GM13976 (cell line): ENCODE data around the gene NOP56.

ENCODE experiments used
- DNase-seq: peaks from one replicate; pipeline ENCODE4 v3.0.0; 2012; ENCODE audit warnings: low spot score
- in situ Hi-C: fragments of 300-500 bp; cut with MboI; formaldehyde crosslinking; loops from one replicate; pipeline ENCODE4 v1.12.0; 2022; ENCODE audit warnings: low sequenced_read_pairs, mixed read lengths, inconsistent platforms; ENCODE audit not compliant: unreplicated experiment
- TF ChIP-seq, protein P1 (sequence below): IDR thresholded peaks from 2 replicates; pipeline ENCODE4 v1.5.1; 2012; ENCODE audit warnings: borderline replicate concordance, mild to moderate bottlenecking; ENCODE audit not compliant: insufficient read depth; ENCODE audit errors: extremely low read depth, missing control alignments, control extremely low read depth

The NOP56 gene

DNA sequence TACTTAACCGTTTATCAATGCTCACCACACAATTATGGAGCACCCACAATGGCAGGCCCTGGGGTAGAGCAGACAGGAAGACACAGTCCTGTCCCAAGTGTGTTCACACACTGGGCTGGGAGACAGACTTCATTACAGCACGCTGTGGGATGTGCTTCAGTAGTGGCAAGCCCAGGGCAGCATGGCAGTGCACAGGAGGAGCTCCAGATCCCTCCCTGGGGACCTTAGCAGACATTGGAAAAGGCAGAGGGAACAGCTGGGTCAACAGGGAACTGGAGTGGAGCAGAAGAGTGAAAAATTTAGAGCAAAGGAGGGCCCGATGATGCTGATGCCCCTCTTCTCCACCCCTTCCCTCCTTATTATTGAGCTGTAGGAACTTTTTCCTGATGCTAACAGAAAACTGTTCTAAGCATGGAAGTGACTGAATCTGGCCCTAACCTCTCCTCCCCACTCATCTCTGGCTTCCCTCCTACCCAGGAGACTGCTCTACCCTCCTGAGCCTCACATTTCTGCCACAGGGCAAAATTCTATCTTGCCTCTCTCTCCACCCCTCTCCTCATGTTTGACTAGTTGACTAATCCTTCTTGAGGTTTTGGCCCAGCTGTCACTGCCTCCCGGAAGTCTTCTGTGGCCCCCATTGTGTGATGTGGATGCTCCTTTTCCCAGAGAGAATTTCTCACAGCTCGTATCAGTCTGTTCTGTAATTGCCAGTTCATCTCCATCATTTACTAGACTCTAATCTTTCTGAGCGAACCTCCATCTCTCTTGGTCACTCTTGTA, 41.3 kb upstream of the NOP56 start:
- in situ Hi-C loops, result no loop called here
- TF ChIP-seq, protein P1, sequence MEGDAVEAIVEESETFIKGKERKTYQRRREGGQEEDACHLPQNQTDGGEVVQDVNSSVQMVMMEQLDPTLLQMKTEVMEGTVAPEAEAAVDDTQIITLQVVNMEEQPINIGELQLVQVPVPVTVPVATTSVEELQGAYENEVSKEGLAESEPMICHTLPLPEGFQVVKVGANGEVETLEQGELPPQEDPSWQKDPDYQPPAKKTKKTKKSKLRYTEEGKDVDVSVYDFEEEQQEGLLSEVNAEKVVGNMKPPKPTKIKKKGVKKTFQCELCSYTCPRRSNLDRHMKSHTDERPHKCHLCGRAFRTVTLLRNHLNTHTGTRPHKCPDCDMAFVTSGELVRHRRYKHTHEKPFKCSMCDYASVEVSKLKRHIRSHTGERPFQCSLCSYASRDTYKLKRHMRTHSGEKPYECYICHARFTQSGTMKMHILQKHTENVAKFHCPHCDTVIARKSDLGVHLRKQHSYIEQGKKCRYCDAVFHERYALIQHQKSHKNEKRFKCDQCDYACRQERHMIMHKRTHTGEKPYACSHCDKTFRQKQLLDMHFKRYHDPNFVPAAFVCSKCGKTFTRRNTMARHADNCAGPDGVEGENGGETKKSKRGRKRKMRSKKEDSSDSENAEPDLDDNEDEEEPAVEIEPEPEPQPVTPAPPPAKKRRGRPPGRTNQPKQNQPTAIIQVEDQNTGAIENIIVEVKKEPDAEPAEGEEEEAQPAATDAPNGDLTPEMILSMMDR, result no peak
- no peak for DNase-seq

- TF ChIP-seq, protein P1, result no peak
- in situ Hi-C loops, result no loop called here
- no peak for DNase-seq
Observed at GRCh38 chr20:2612073-2612472, 40.4 kb upstream of the NOP56 start.

GRCh38 chr20:2616634-2617033, 35.8 kb upstream of the NOP56 start:
- in situ Hi-C loops, result no loop called here
- DNase-seq, result no peak
- TF ChIP-seq, protein P1, result no peak

- TF ChIP-seq, protein P1, result no peak
- peak; percentile 29 for DNase-seq
- in situ Hi-C loops, result no loop called here
Observed at GRCh38 chr20:2617099-2617714, 35.2 kb upstream of the NOP56 start.

DNA sequence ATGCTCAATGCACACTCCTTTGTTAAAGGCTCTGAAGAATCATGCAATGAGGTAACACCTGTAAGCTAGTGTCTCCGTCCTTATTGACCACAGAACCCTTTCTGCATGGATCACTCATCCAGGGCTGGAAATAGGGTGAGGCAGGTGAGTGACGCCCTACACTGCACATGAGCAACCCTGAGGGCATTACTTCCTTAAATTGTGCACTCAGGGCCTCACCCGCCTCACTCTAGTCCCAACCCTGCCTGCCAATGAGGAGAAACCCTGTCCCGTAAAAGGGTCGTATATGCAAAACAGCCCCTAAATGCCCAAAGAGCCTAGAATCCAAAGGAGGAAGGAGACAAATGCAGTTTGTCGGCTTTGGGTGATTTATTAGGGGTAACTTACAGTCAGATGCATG, 33.6 kb upstream of the NOP56 start:
- TF ChIP-seq, protein P1, result no peak
- in situ Hi-C loops, result no loop called here
- no peak for DNase-seq

- TF ChIP-seq, protein P1, result no peak
- no peak for DNase-seq
- in situ Hi-C loops, result no loop called here
Observed at GRCh38 chr20:2619337-2619736, 33.1 kb upstream of the NOP56 start.
